Keratinocyte (primary cell): ENCODE measurements around the gene ELK3. TPM values are rescaled to one million over a fixed set of nuclear protein-coding genes. Genes with fewer than 3 reads are reported as not detected.

ENCODE experiments used
- DNase-seq: peaks from one replicate; pipeline ENCODE4 v3.0.0-alpha.2; 2011; ENCODE audit warnings: low read depth, missing footprints, low spot score
- FAIRE-seq: peaks from 2 replicates; lab custom pipeline; 2011; peaks lifted over from hg19 to GRCh38; lab: Jason Lieb, UNC
- H2AFZ ChIP-seq: 2 replicates; pipeline ENCODE4 v1.6.0; 2012; ENCODE audit warnings: low read length, control low read depth, inconsistent platforms; ENCODE audit not compliant: control insufficient read depth
- H3K27ac ChIP-seq: 2 replicates; pipeline ENCODE4 v1.5.1; 2011; ENCODE audit warnings: low read length; ENCODE audit not compliant: control insufficient read depth, insufficient read depth
- H3K27me3 ChIP-seq: 3 replicates; pipeline ENCODE4 v1.6.0; 2011; ENCODE audit warnings: low read length; ENCODE audit not compliant: control insufficient read depth, insufficient read depth; ENCODE audit errors: extremely low read depth
- H3K36me3 ChIP-seq, 2 experiments: 2 replicates in 1 of 2; 3 replicates in 1 of 2; pipeline ENCODE4 v1.5.1; 2011; ENCODE audit warnings: low read length in 2 of 2, mild to moderate bottlenecking in 1 of 2; ENCODE audit not compliant: control insufficient read depth in 2 of 2, insufficient read depth in 2 of 2; ENCODE audit errors: extremely low read depth in 1 of 2
- H3K4me1 ChIP-seq: 3 replicates; pipeline ENCODE4 v1.5.1; 2011; ENCODE audit warnings: low read length; ENCODE audit not compliant: control insufficient read depth, insufficient read depth; ENCODE audit errors: extremely low read depth
- H3K4me2 ChIP-seq: 3 replicates; pipeline ENCODE4 v1.6.0; 2011; ENCODE audit warnings: low read depth, low read length; ENCODE audit not compliant: control insufficient read depth, insufficient read depth; ENCODE audit errors: extremely low read depth
- H3K4me3 ChIP-seq, 3 experiments: fragments of 200-600 bp in 1 of 3; sonication (generic) in 1 of 3; 2 replicates in 2 of 3; 3 replicates in 1 of 3; pipeline ENCODE4 v1.5.1; 2011 to 2016; ENCODE audit warnings: low read length in 3 of 3, mild to moderate bottlenecking in 3 of 3, control low read depth in 2 of 3, inconsistent platforms in 1 of 3, low read depth in 1 of 3, mixed read lengths in 1 of 3, mixed run types in 1 of 3, moderate library complexity in 1 of 3; ENCODE audit not compliant: control insufficient read depth in 2 of 3, insufficient read depth in 2 of 3; ENCODE audit errors: extremely low read depth in 1 of 3
- H3K79me2 ChIP-seq: 2 replicates; pipeline ENCODE4 v1.6.0; 2012; ENCODE audit warnings: low read length; ENCODE audit not compliant: control insufficient read depth, insufficient read depth
- H3K9ac ChIP-seq: 3 replicates; pipeline ENCODE4 v1.6.0; 2011; ENCODE audit warnings: low read length; ENCODE audit not compliant: control insufficient read depth, insufficient read depth; ENCODE audit errors: extremely low read depth
- H3K9me1 ChIP-seq: 3 replicates; pipeline ENCODE4 v1.6.0; 2011; ENCODE audit warnings: low read length; ENCODE audit not compliant: control insufficient read depth, insufficient read depth; ENCODE audit errors: extremely low read depth
- H3K9me3 ChIP-seq: 2 replicates; pipeline ENCODE4 v1.5.1; 2012; ENCODE audit warnings: low read depth, low read length; ENCODE audit not compliant: control insufficient read depth
- H4K20me1 ChIP-seq: 3 replicates; pipeline ENCODE4 v1.6.0; 2011; ENCODE audit warnings: low read length; ENCODE audit not compliant: control insufficient read depth, insufficient read depth; ENCODE audit errors: extremely low read depth
- CTCF ChIP-seq, 3 experiments: IDR thresholded peaks in 1 of 3; conservative IDR thresholded peaks in 1 of 3; optimal IDR thresholded peaks in 1 of 3; 2 replicates in 2 of 3; 3 replicates in 1 of 3; pipeline versions ENCODE3 to v1.5.1; 2011; ENCODE audit warnings: low read length in 3 of 3, mild to moderate bottlenecking in 3 of 3, moderate library complexity in 2 of 3, control low read depth in 1 of 3, inconsistent platforms in 1 of 3; ENCODE audit not compliant: insufficient read depth in 2 of 3; ENCODE audit errors: extremely low read depth in 1 of 3
- EZH2 ChIP-seq: IDR thresholded peaks from one replicate; pipeline ENCODE4 v1.6.1; 2012; ENCODE audit warnings: inconsistent platforms, mild to moderate bottlenecking, low read length, moderate library complexity
- dilution Hi-C: fragments of 300-500 bp; cut with MboI; formaldehyde crosslinking; loops from one replicate; pipeline ENCODE4 v1.7.0; 2020; ENCODE audit warnings: low sequenced_read_pairs; ENCODE audit not compliant: extremely low pct_ligation_motif_present
- polyA plus RNA-seq, 5 experiments: library from polyadenylated mRNA; depleted of rRNA in 3 of 5; stranded (reverse) in 3 of 5; stranded (forward) in 1 of 5; unstranded in 1 of 5; fragments of >200 nt; gene quantifications; 1 replicate in 1 of 5; 2 replicates in 3 of 5; 3 replicates in 1 of 5; pipeline versions ENCODE4 v1.2.1 to v1.2.3, GENCODE V29; 2011 to 2012; ENCODE audit warnings: missing spikeins in 2 of 5, low read depth in 1 of 5, low replicate concordance in 1 of 5

The ELK3 gene
- polyA plus RNA-seq, 1 donor (not counting 4 experiments of a cell fraction or from before 2014, with no cell fraction given) = 28.2 TPM

GRCh38 chr12:96260231-96260630 lies 66.1 kb downstream of the ELK3 start:
- Histone ChIP-seq H3K4me1 (no peaks in the 10 kb centered on the region), H3K9me1 (no peaks in the 10 kb centered on the region), H3K27me3 (no peaks in the 10 kb centered on the region), H3K9ac (no peak overlapping the region), H2AFZ (no peak overlapping the region), H3K79me2 (peaks cover 37% of the 10 kb centered on the region), H3K9me3 (no peaks in the 10 kb centered on the region), H4K20me1 (peaks cover 8% of the 10 kb centered on the region), H3K27ac (no peak overlapping the region), H3K4me3 (no peak overlapping the region), H3K36me3 (peaks cover 15 to 26% of the 10 kb centered on the region in 2 experiments), H3K4me2 (no peak overlapping the region)
- TF ChIP-seq EZH2 (no peak), CTCF (optimal IDR thresholded peaks at IDR 0.05 in 1 of 3, IDR thresholded peaks at IDR 0.05 in 1 of 3, conservative IDR thresholded peaks at IDR 0.05 in 1 of 3; ENCODE audit: extremely low read depth in 1 of 3, insufficient read depth in 2 of 3, low read length in 3 of 3) (no peak)
- dilution Hi-C loops = no loop called here
- DNase-seq (no peak), FAIRE-seq (no peak)

- Histone ChIP-seq H3K4me3 (no peak overlapping the region), H3K4me2 (no peak overlapping the region), H3K9me1 (no peaks in the 10 kb centered on the region), H4K20me1 (peaks cover 8% of the 10 kb centered on the region), H3K9me3 (no peaks in the 10 kb centered on the region), H3K4me1 (no peaks in the 10 kb centered on the region), H3K79me2 (peaks cover 33% of the 10 kb centered on the region), H3K27ac (no peak overlapping the region), H2AFZ (no peak overlapping the region), H3K9ac (no peak overlapping the region), H3K27me3 (no peaks in the 10 kb centered on the region), H3K36me3 (peaks cover 17 to 26% of the 10 kb centered on the region in 2 experiments)
- no peak for DNase-seq
- dilution Hi-C loops = no loop called here
- no peak for TF ChIP-seq EZH2
- no peak for TF ChIP-seq CTCF (optimal IDR thresholded peaks at IDR 0.05 in 1 of 3, IDR thresholded peaks at IDR 0.05 in 1 of 3, conservative IDR thresholded peaks at IDR 0.05 in 1 of 3; ENCODE audit: extremely low read depth in 1 of 3, insufficient read depth in 2 of 3, low read length in 3 of 3)
- FAIRE-seq = no peak
Observed at GRCh38 chr12:96260644-96261043, 66.5 kb downstream of the ELK3 start.
